ENCODE measurements around the gene NSUN7. TPM values are rescaled to one million over a fixed set of nuclear protein-coding genes. Genes with fewer than 3 reads are reported as not detected.
A peak's percentile ranks its signal among the peaks of the same experiment; 100 is the strongest.

NSUN7 gene, protein sequence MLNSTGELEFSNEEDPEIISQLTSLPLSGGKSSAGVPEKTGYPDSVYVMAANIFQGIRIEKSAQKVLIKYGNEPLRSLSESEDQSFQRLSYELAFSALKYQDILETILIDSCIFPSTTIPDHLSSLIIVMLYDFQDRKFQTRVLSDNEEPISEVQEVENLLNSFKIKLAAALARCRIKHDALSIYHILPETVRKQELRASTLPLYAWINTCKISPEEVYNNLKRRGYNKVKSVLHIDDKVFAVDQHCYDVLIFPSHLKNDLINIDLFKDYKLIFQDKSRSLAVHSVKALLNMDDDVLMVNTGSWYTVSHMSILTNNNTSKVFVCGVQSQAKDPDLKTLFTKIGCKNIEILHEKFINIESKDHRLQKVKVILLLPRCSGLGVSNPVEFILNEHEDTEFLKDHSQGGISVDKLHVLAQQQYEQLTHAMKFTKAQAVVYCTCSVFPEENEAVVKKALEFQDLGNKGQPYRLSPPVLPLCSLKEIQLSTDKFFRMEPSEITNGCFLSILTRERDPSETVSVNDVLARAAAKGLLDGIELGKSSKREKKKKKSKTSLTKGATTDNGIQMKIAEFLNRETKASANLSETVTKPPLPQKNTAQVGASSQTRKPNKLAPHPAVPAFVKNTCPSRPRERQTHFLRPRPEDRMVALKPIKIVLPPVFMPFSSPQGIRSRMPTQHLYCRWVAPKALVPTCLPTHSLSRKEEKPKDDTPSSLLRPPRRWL
- total RNA-seq (2014; rRNA removed) (4.2 and 6.7 TPM in 2 replicates), Bru-seq, nascent RNA (percentile 44 among the genes with signal in this experiment), BruChase-seq, experiment 1, labeled RNA remaining after a 6-hour chase (percentile 43 among the genes with signal in this experiment), BruChase-seq, experiment 2, labeled RNA remaining after a 2-hour chase (percentile 50 among the genes with signal in this experiment)
- long read RNA-seq, partial matches to known transcripts: 1 of 11 reads
- long read RNA-seq, other reads (novel, unspliced or antisense): 7 of 11 reads

GRCh38 chr4:40749717-40750460 lies at the start of gene NSUN7:
Gene NSUN7 (plus strand): TSS chr4:40749955. CDS start chr4:40750694, 739 bp downstream.
- POLR2A ChIA-PET (ENCODE audit: unreplicated experiment): no interaction called here
- TF ChIP-seq EZH2phosphoT487 (IDR thresholded peaks at IDR 0.05; ENCODE audit: borderline replicate concordance, low read length) (no peak), CTCF (conservative IDR thresholded peaks at IDR 0.05; ENCODE audit: low read depth, low read length) (no peak), EZH2 (IDR thresholded peaks at IDR 0.05; ENCODE audit: low read length, unreplicated experiment) (no peak)
- intact Hi-C loops (cut with micrococcal nuclease): loop anchor here (5.0 kb wide), 1 partner anchor 462 kb away; the partner anchor contains the start of gene APBB2
- Histone ChIP-seq H4K20me1 (ENCODE audit: low read length) (no peaks in the 10 kb centered on the region), H3K27me3 (ENCODE audit: low read length) (no peaks in the 10 kb centered on the region), H3K4me3 (ENCODE audit: low read length) (peak within 1 kb of the TSS; percentile 74), H3F3A (ENCODE audit: low read length, unreplicated experiment) (no peaks in the 10 kb centered on the region), H2AFZ (ENCODE audit: low read length) (peak within 1 kb of the TSS; percentile 97), H3K36me3 (ENCODE audit: low read depth, low read length) (no peaks in the 10 kb centered on the region), H3K4me1 (ENCODE audit: insufficient read depth, low read length) (no peaks in the 10 kb centered on the region), H3K27ac (ENCODE audit: low read length) (no peak within 1 kb of the TSS), H3K9ac (ENCODE audit: low read length) (peak within 1 kb of the TSS; percentile 75), H3K9me3 (ENCODE audit: low read length) (no peaks in the 10 kb centered on the region), H3K4me2 (ENCODE audit: low read length) (peak within 1 kb of the TSS; percentile 95), H3K79me2 (ENCODE audit: low read length) (no peaks in the 10 kb centered on the region), H3K9me2 (replicated peaks; ENCODE audit: low read length) (no peaks in the 10 kb centered on the region)
- CTCF ChIA-PET: no interaction called here
- peak; percentile 71 for ATAC-seq
- peak; percentile 75 for DNase-seq
- no TSS peak for BruUV-seq (replicated peaks)

GRCh38 chr4:40702137-40702799 lies 47.5 kb upstream of the NSUN7 start:
- H3K9ac ChIP-seq (ENCODE audit: low read length): no peak overlapping the region
- no peak overlapping the region for H3K4me3 ChIP-seq (ENCODE audit: low read length)
- H3K27ac ChIP-seq (ENCODE audit: low read length): no peak overlapping the region
- DNase-seq (no peak), ATAC-seq (no peak)
- no TSS peak for BruUV-seq (replicated peaks)
- H4K20me1 ChIP-seq (ENCODE audit: low read length): no peaks in the 10 kb centered on the region
- intact Hi-C loops (cut with micrococcal nuclease): no loop called here
- H3K9me2 ChIP-seq (replicated peaks; ENCODE audit: low read length): no peaks in the 10 kb centered on the region
- CTCF ChIA-PET: no interaction called here
- no peaks in the 10 kb centered on the region; the same call in 1 of the 2 replicates for H3K4me1 ChIP-seq (ENCODE audit: insufficient read depth, low read length)
- POLR2A ChIA-PET (ENCODE audit: unreplicated experiment): interaction anchor here (0.5 kb wide), 1 partner anchor 73 kb away, joined by 7 read pairs; no protein-coding TSS in a partner anchor
- no peak overlapping the region for H2AFZ ChIP-seq (ENCODE audit: low read length)
- no peaks in the 10 kb centered on the region for H3K27me3 ChIP-seq (ENCODE audit: low read length)
- H3K36me3 ChIP-seq (ENCODE audit: low read depth, low read length): no peaks in the 10 kb centered on the region
- H3K4me2 ChIP-seq (ENCODE audit: low read length): no peak overlapping the region
- H3F3A ChIP-seq (ENCODE audit: low read length, unreplicated experiment): no peaks in the 10 kb centered on the region
- H3K79me2 ChIP-seq (ENCODE audit: low read length): no peaks in the 10 kb centered on the region
- H3K9me3 ChIP-seq (ENCODE audit: low read length): no peaks in the 10 kb centered on the region
- TF ChIP-seq EZH2 (IDR thresholded peaks at IDR 0.05; ENCODE audit: low read length, unreplicated experiment) (no peak), EZH2phosphoT487 (IDR thresholded peaks at IDR 0.05; ENCODE audit: borderline replicate concordance, low read length) (no peak), CTCF (conservative IDR thresholded peaks at IDR 0.05; ENCODE audit: low read depth, low read length) (no peak)

Data from PC-3 (cell line).